HEK293 (cell line): ENCODE results near the gene MPZL3.
A peak's percentile ranks its signal among the peaks of the same experiment; 100 is the strongest.

Experiments used
- BCL11A ChIP-seq: fragments of 450-650 bp; formaldehyde crosslinking; IDR thresholded peaks from 2 replicates; pipeline ENCODE4 v1.5.1; 2016; ENCODE audit warnings: low read depth, missing biosample characterization, missing genetic modification characterization
- EGR2 ChIP-seq: fragments of 450-650 bp; formaldehyde crosslinking; IDR thresholded peaks from 2 replicates; pipeline ENCODE4 v1.5.1; 2016; ENCODE audit warnings: low read depth, missing biosample characterization, missing genetic modification characterization
- GFI1B ChIP-seq: fragments of 450-650 bp; formaldehyde crosslinking; IDR thresholded peaks from 2 replicates; pipeline ENCODE4 v1.5.1; 2016; ENCODE audit warnings: missing biosample characterization, missing genetic modification characterization
- KLF10 ChIP-seq: fragments of 450-650 bp; IDR thresholded peaks from 2 replicates; pipeline ENCODE4 v1.5.1; 2018; ENCODE audit warnings: missing biosample characterization, mild to moderate bottlenecking, missing genetic modification characterization
- KLF7 ChIP-seq: fragments of 450-650 bp; formaldehyde crosslinking; IDR thresholded peaks from 2 replicates; pipeline ENCODE4 v1.5.1; 2016; ENCODE audit warnings: missing biosample characterization, missing genetic modification characterization, borderline replicate concordance
- OSR2 ChIP-seq: fragments of 450-650 bp; formaldehyde crosslinking; IDR thresholded peaks from 2 replicates; pipeline ENCODE4 v1.5.1; 2016; ENCODE audit warnings: missing biosample characterization, missing genetic modification characterization
- REST ChIP-seq: fragments of 450-650 bp; formaldehyde crosslinking; IDR thresholded peaks from 2 replicates; pipeline ENCODE4 v1.5.1; 2016; ENCODE audit warnings: missing biosample characterization, missing genetic modification characterization
- ZBTB11 ChIP-seq: fragments of 450-650 bp; formaldehyde crosslinking; conservative IDR thresholded peaks from 2 replicates; pipeline ENCODE4 v1.5.1; 2016; ENCODE audit warnings: low read depth, missing biosample characterization, missing genetic modification characterization
- ZBTB17 ChIP-seq: fragments of 450-650 bp; formaldehyde crosslinking; IDR thresholded peaks from 2 replicates; pipeline ENCODE4 v1.5.1; 2016; ENCODE audit warnings: missing biosample characterization, missing genetic modification characterization
- ZBTB21 ChIP-seq: fragments of 450-650 bp; formaldehyde crosslinking; IDR thresholded peaks from 2 replicates; pipeline ENCODE4 v1.5.1; 2017; ENCODE audit warnings: missing biosample characterization, missing genetic modification characterization
- ZFHX2 ChIP-seq: fragments of 450-650 bp; formaldehyde crosslinking; conservative IDR thresholded peaks from 2 replicates; pipeline ENCODE4 v1.5.1; 2016; ENCODE audit warnings: missing biosample characterization, missing genetic modification characterization
- ZFP3 ChIP-seq: fragments of 450-650 bp; formaldehyde crosslinking; IDR thresholded peaks from 2 replicates; pipeline ENCODE4 v1.5.1; 2016; ENCODE audit warnings: low read depth, missing biosample characterization, missing genetic modification characterization
- ZFP41 ChIP-seq: fragments of 450-650 bp; formaldehyde crosslinking; IDR thresholded peaks from 2 replicates; pipeline ENCODE4 v1.5.1; 2016; ENCODE audit warnings: missing biosample characterization, missing genetic modification characterization, borderline replicate concordance
- ZNF121 ChIP-seq: fragments of 450-650 bp; formaldehyde crosslinking; IDR thresholded peaks from 2 replicates; pipeline ENCODE4 v1.5.1; 2016; ENCODE audit warnings: missing biosample characterization, missing genetic modification characterization
- ZNF223 ChIP-seq: fragments of 450-650 bp; formaldehyde crosslinking; IDR thresholded peaks from 2 replicates; pipeline ENCODE4 v1.5.1; 2016; ENCODE audit warnings: missing biosample characterization, missing genetic modification characterization
- ZNF324 ChIP-seq: fragments of 450-650 bp; formaldehyde crosslinking; IDR thresholded peaks from 2 replicates; pipeline ENCODE4 v1.5.1; 2016; ENCODE audit warnings: missing biosample characterization, missing genetic modification characterization
- ZNF366 ChIP-seq: fragments of 450-650 bp; formaldehyde crosslinking; conservative IDR thresholded peaks from 2 replicates; pipeline ENCODE4 v1.5.1; 2016; ENCODE audit warnings: missing biosample characterization, missing genetic modification characterization
- ZNF488 ChIP-seq: fragments of 450-650 bp; formaldehyde crosslinking; IDR thresholded peaks from 2 replicates; pipeline ENCODE4 v1.5.1; 2016; ENCODE audit warnings: missing biosample characterization, missing genetic modification characterization
- ZNF548 ChIP-seq: fragments of 450-650 bp; formaldehyde crosslinking; IDR thresholded peaks from 2 replicates; pipeline ENCODE4 v1.5.1; 2016; ENCODE audit warnings: missing biosample characterization, missing genetic modification characterization
- ZNF555 ChIP-seq: fragments of 450-650 bp; formaldehyde crosslinking; conservative IDR thresholded peaks from 2 replicates; pipeline ENCODE4 v1.5.1; 2017; ENCODE audit warnings: missing biosample characterization, mild to moderate bottlenecking, missing genetic modification characterization, inconsistent platforms
- ZNF629 ChIP-seq: fragments of 450-650 bp; formaldehyde crosslinking; IDR thresholded peaks from 2 replicates; pipeline ENCODE4 v1.5.1; 2017; ENCODE audit warnings: missing biosample characterization, missing genetic modification characterization
- ZNF660 ChIP-seq: fragments of 450-650 bp; IDR thresholded peaks from 2 replicates; pipeline ENCODE4 v1.5.1; 2018; ENCODE audit warnings: missing biosample characterization, mild to moderate bottlenecking, missing genetic modification characterization
- ZNF843 ChIP-seq: fragments of 450-650 bp; formaldehyde crosslinking; IDR thresholded peaks from 2 replicates; pipeline ENCODE4 v1.5.1; 2016; ENCODE audit warnings: missing biosample characterization, missing genetic modification characterization
- ZSCAN30 ChIP-seq: fragments of 450-650 bp; IDR thresholded peaks from 2 replicates; pipeline ENCODE4 v1.5.1; 2018; ENCODE audit warnings: missing biosample characterization, mild to moderate bottlenecking, missing genetic modification characterization, moderate library complexity
- TF ChIP-seq, protein P1 (sequence below): fragments of 450-650 bp; formaldehyde crosslinking; IDR thresholded peaks from 2 replicates; pipeline ENCODE4 v1.5.1; 2016; ENCODE audit warnings: missing biosample characterization, missing genetic modification characterization
- TF ChIP-seq, protein P2 (sequence below): fragments of 450-650 bp; formaldehyde crosslinking; IDR thresholded peaks from 2 replicates; pipeline ENCODE4 v1.5.1; 2016; ENCODE audit warnings: missing biosample characterization, missing genetic modification characterization

MPZL3 gene

GRCh38 chr11:118240999-118241763 lies 11.0 kb downstream of the MPZL3 start (continued):
- no peak for TF ChIP-seq REST
- peak; percentile 85 for TF ChIP-seq ZNF629 (tag by site-specific recombination)
- TF ChIP-seq ZFHX2 (tag by site-specific recombination): peak; percentile 93
- TF ChIP-seq GFI1B: 0 out of 2 replicates have a peak, but pooled peaks have one; percentile 3
- TF ChIP-seq ZBTB21 (tag by site-specific recombination): peak; percentile 51; the same call in 1 of the 2 replicates
- TF ChIP-seq ZNF121: no peak
- TF ChIP-seq OSR2 (tag by site-specific recombination): no peak
- TF ChIP-seq ZNF223 (tag by site-specific recombination): no peak
- TF ChIP-seq ZNF660 (tag by site-specific recombination): 0 out of 2 replicates have a peak, but pooled peaks have one; percentile 40
- TF ChIP-seq ZFP41 (tag by site-specific recombination): no peak
- TF ChIP-seq ZNF548 (tag by site-specific recombination): no peak
- TF ChIP-seq ZNF366: 0 out of 2 replicates have a peak, but pooled peaks have one; percentile 14
- TF ChIP-seq ZNF555 (tag by site-specific recombination): no peak
- no peak for TF ChIP-seq BCL11A
- TF ChIP-seq, protein P1, sequence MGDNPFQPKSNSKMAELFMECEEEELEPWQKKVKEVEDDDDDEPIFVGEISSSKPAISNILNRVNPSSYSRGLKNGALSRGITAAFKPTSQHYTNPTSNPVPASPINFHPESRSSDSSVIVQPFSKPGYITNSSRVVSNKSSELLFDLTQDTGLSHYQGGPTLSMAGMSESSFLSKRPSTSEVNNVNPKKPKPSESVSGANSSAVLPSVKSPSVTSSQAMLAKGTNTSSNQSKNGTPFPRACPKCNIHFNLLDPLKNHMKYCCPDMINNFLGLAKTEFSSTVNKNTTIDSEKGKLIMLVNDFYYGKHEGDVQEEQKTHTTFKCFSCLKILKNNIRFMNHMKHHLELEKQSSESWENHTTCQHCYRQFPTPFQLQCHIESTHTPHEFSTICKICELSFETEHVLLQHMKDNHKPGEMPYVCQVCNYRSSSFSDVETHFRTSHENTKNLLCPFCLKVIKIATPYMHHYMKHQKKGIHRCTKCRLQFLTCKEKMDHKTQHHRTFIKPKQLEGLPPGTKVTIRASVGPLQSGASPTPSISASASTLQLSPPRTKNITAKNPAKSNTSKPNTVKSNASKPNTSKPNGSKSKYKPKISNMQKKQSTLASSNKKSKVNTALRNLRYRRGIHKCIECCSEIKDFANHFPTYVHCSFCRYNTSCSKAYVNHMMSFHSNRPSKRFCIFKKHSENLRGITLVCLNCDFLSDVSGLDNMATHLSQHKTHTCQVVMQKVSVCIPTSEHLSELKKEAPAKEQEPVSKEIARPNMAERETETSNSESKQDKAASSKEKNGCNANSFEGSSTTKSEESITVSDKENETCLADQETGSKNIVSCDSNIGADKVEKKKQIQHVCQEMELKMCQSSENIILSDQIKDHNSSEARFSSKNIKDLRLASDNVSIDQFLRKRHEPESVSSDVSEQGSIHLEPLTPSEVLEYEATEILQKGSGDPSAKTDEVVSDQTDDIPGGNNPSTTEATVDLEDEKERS: no peak
- no peak for TF ChIP-seq ZNF843 (tag by site-specific recombination)
- TF ChIP-seq KLF10 (tag by site-specific recombination): no peak
- peak; percentile 54; the same call in 1 of the 2 replicates for TF ChIP-seq ZBTB17 (tag by site-specific recombination)
- no peak for TF ChIP-seq ZSCAN30 (tag by site-specific recombination)
- TF ChIP-seq KLF7 (tag by site-specific recombination): no peak
- TF ChIP-seq, protein P2, sequence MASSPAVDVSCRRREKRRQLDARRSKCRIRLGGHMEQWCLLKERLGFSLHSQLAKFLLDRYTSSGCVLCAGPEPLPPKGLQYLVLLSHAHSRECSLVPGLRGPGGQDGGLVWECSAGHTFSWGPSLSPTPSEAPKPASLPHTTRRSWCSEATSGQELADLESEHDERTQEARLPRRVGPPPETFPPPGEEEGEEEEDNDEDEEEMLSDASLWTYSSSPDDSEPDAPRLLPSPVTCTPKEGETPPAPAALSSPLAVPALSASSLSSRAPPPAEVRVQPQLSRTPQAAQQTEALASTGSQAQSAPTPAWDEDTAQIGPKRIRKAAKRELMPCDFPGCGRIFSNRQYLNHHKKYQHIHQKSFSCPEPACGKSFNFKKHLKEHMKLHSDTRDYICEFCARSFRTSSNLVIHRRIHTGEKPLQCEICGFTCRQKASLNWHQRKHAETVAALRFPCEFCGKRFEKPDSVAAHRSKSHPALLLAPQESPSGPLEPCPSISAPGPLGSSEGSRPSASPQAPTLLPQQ (tag by site-specific recombination): peak; percentile 8; the same call in 1 of the 2 replicates
- TF ChIP-seq ZNF488 (tag by site-specific recombination): no peak
- TF ChIP-seq ZFP3: no peak
- peak; percentile 80 for TF ChIP-seq EGR2 (tag by site-specific recombination)
- TF ChIP-seq ZBTB11 (tag by site-specific recombination): no peak
- no peak for TF ChIP-seq ZNF324
